Suprapubic skin (tissue), 4 donors: ENCODE results near the gene C16orf92.

Source experiments
- EP300 ChIP-seq: sonication (generic); formaldehyde crosslinking; IDR thresholded peaks from one replicate; pipeline ENCODE4 v1.6.1; 2017; ENCODE audit warnings: antibody characterized with exemption
- POLR2A ChIP-seq, 2 donors: fragments of 450-650 bp; IDR thresholded peaks; one replicate each; pipeline ENCODE4 v1.6.1; 2017; ENCODE audit warnings: antibody characterized with exemption in 2 of 2, mild to moderate bottlenecking in 2 of 2, moderate library complexity in 2 of 2
- POLR2AphosphoS5 ChIP-seq, 3 donors: sonication (generic); formaldehyde crosslinking; IDR thresholded peaks; one replicate each; pipeline ENCODE4 v1.6.1; 2017; ENCODE audit warnings: antibody characterized with exemption in 3 of 3
- TF ChIP-seq, protein P1 (sequence below), 2 donors: fragments of 200-600 bp in 1 of 2; fragments of 450-650 bp in 1 of 2; sonication (generic) in 1 of 2; IDR thresholded peaks; one replicate each; pipeline ENCODE4 v1.5.1; 2016 to 2019; ENCODE audit warnings: antibody characterized with exemption in 2 of 2, mild to moderate bottlenecking in 1 of 2, moderate library complexity in 1 of 2

DNA sequence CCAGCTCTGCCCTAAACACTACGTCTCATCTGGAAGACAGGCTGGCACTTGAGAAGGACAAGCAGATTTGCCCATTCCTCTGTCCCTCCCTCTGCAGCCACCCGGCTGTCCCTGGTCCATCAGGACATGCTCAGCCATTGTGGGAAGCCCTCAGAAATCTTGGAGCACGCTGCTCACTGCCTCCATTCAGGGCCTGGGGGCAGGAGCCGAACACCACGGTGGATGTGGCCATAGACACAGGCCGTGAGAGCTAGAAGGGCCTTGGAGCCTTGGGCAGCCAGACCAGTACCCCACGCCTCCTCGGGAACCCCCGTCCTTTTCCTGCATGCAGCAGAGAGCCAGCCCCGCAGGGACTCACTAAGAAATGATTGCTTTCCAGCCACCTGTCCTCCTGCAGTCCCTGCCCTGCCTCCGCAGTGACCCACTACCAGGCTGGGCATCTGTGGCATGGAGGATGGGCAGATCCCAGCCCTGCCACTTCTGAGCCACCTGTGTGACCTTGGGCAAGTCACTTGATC, 15.6 kb upstream of the C16orf92 start:
- TF ChIP-seq, protein P1, sequence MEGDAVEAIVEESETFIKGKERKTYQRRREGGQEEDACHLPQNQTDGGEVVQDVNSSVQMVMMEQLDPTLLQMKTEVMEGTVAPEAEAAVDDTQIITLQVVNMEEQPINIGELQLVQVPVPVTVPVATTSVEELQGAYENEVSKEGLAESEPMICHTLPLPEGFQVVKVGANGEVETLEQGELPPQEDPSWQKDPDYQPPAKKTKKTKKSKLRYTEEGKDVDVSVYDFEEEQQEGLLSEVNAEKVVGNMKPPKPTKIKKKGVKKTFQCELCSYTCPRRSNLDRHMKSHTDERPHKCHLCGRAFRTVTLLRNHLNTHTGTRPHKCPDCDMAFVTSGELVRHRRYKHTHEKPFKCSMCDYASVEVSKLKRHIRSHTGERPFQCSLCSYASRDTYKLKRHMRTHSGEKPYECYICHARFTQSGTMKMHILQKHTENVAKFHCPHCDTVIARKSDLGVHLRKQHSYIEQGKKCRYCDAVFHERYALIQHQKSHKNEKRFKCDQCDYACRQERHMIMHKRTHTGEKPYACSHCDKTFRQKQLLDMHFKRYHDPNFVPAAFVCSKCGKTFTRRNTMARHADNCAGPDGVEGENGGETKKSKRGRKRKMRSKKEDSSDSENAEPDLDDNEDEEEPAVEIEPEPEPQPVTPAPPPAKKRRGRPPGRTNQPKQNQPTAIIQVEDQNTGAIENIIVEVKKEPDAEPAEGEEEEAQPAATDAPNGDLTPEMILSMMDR (IDR thresholded peaks at IDR 0.05): no peak
- TF ChIP-seq POLR2AphosphoS5 (IDR thresholded peaks at IDR 0.05) (no peak), POLR2A (IDR thresholded peaks at IDR 0.05) (no peak), EP300 (no peak)
